Karpas-422 (cell line): Measurements from ENCODE around the gene MUS81. TPM values are rescaled to one million over a fixed set of nuclear protein-coding genes. Genes with fewer than 3 reads are reported as not detected.

Source experiments
- DNase-seq: peaks from one replicate; pipeline ENCODE4 v3.0.0-alpha.2; 2015
- H2AFZ ChIP-seq: fragments of 200-600 bp; sonication (generic); 2 replicates; pipeline ENCODE4 v1.6.1; 2014; ENCODE audit warnings: antibody characterized with exemption, low read length, mixed read lengths
- H3K27ac ChIP-seq: fragments of 200-600 bp; sonication (generic); 2 replicates; pipeline ENCODE4 v1.5.1; 2014; ENCODE audit warnings: mild to moderate bottlenecking, low read length, moderate library complexity
- H3K27me3 ChIP-seq: fragments of 200-600 bp; sonication (generic); 2 replicates; pipeline ENCODE4 v1.6.1; 2014; ENCODE audit warnings: low read length, mixed read lengths
- H3K36me3 ChIP-seq: fragments of 200-600 bp; sonication (generic); 2 replicates; pipeline ENCODE4 v1.6.1; 2014; ENCODE audit warnings: low read length, mixed read lengths; ENCODE audit not compliant: insufficient read depth
- H3K4me1 ChIP-seq: fragments of 200-600 bp; sonication (generic); 2 replicates; pipeline ENCODE4 v1.6.1; 2014; ENCODE audit warnings: mild to moderate bottlenecking, low read length, mixed read lengths
- H3K4me2 ChIP-seq: fragments of 200-600 bp; sonication (generic); 2 replicates; pipeline ENCODE4 v1.6.1; 2014; ENCODE audit warnings: low read length, low read depth, mild to moderate bottlenecking; ENCODE audit not compliant: poor library complexity, severe bottlenecking
- H3K4me3 ChIP-seq: fragments of 200-600 bp; sonication (generic); 2 replicates; pipeline ENCODE4 v1.5.1; 2014; ENCODE audit warnings: mild to moderate bottlenecking, antibody characterized with exemption, low read length, mixed read lengths
- H3K79me2 ChIP-seq: fragments of 200-600 bp; sonication (generic); 2 replicates; pipeline ENCODE4 v1.6.1; 2014; ENCODE audit warnings: mild to moderate bottlenecking, low read length, mixed read lengths
- H3K9ac ChIP-seq: fragments of 200-600 bp; sonication (generic); 2 replicates; pipeline ENCODE4 v1.6.0; 2014; ENCODE audit warnings: low read length
- H3K9me2 ChIP-seq: fragments of 200-600 bp; sonication (generic), shearing (Covaris generic); replicated peaks from 2 replicates; pipeline ENCODE4 v1.6.0; 2014; ENCODE audit warnings: mild to moderate bottlenecking, low read length, moderate library complexity; ENCODE audit not compliant: insufficient read depth
- H3K9me3 ChIP-seq: fragments of 300-700, 200-600 bp; sonication (generic); 2 replicates; pipeline ENCODE4 v1.6.1; 2014; ENCODE audit warnings: low read length, mixed read lengths
- H4K20me1 ChIP-seq: fragments of 200-600 bp; sonication (generic); 2 replicates; pipeline ENCODE4 v1.6.1; 2014; ENCODE audit warnings: mild to moderate bottlenecking, antibody characterized with exemption, low read length, low read depth; ENCODE audit not compliant: insufficient read depth
- total RNA-seq: library from RNA; depleted of rRNA; stranded (reverse); fragments of >200 nt; shearing (Covaris generic); gene quantifications from 2 replicates; pipeline ENCODE4 v1.2.3, GENCODE V29; 2014; ENCODE audit warnings: low replicate concordance

Gene MUS81
- total RNA-seq, 1 experiment from 2014 or later: 41.3 TPM

- Histone ChIP-seq H3K79me2 (no peaks in the 10 kb centered on the region), H3K4me3 (no peak overlapping the region), H3K4me1 (peaks cover 18% of the 10 kb centered on the region), H3K27me3 (no peaks in the 10 kb centered on the region), H2AFZ (no peak overlapping the region), H3K4me2 (no peak overlapping the region), H3K36me3 (no peaks in the 10 kb centered on the region; the same call in 1 of the 2 replicates), H4K20me1 (peaks cover 16% of the 10 kb centered on the region), H3K9me3 (no peaks in the 10 kb centered on the region), H3K9me2 (no peaks in the 10 kb centered on the region), H3K9ac (no peak overlapping the region), H3K27ac (no peak overlapping the region)
- no peak for DNase-seq
Measured at GRCh38 chr11:65871811-65872548, 11.7 kb downstream of the MUS81 start.

GRCh38 chr11:65872586-65873317, 12.5 kb downstream of the MUS81 start, which contains the start of gene EFEMP2:
EFEMP2 (minus strand) TSS chr11:65872800; CDS start chr11:65872354, 446 bp downstream.
- Histone ChIP-seq H3K27me3 (no peaks in the 10 kb centered on the region), H3K27ac (no peak within 1 kb of the TSS), H3K9ac (peak within 1 kb of the TSS; percentile 79), H4K20me1 (peaks cover 10% of the 10 kb centered on the region), H3K4me1 (peaks cover 15% of the 10 kb centered on the region), H3K9me3 (no peaks in the 10 kb centered on the region), H3K4me2 (peak within 1 kb of the TSS; percentile 90), H3K4me3 (peak within 1 kb of the TSS; percentile 63; the same call in 1 of the 2 replicates), H3K36me3 (no peaks in the 10 kb centered on the region), H3K79me2 (no peaks in the 10 kb centered on the region), H3K9me2 (no peaks in the 10 kb centered on the region), H2AFZ (peak within 1 kb of the TSS; percentile 98)
- no peak for DNase-seq

GRCh38 chr11:65873318-65874156, 13.3 kb downstream of the MUS81 start:
- Histone ChIP-seq H3K9me2 (no peaks in the 10 kb centered on the region), H3K36me3 (no peaks in the 10 kb centered on the region), H3K9me3 (no peaks in the 10 kb centered on the region), H3K9ac (peak overlapping the region; percentile 79), H3K4me1 (peaks cover 15% of the 10 kb centered on the region), H3K4me2 (peak overlapping the region; percentile 90), H2AFZ (peak overlapping the region; percentile 98), H3K79me2 (no peaks in the 10 kb centered on the region), H3K27me3 (no peaks in the 10 kb centered on the region), H3K4me3 (peak overlapping the region; percentile 63; the same call in 1 of the 2 replicates), H3K27ac (no peak overlapping the region), H4K20me1 (peaks cover 2% of the 10 kb centered on the region; the same call in 1 of the 2 replicates)
- DNase-seq: peak; percentile 97

- Histone ChIP-seq H3K27me3 (no peaks in the 10 kb centered on the region), H3K4me1 (peaks cover 3% of the 10 kb centered on the region; the same call in 1 of the 2 replicates), H3K79me2 (no peaks in the 10 kb centered on the region), H3K9me2 (no peaks in the 10 kb centered on the region), H3K36me3 (peaks cover 15% of the 10 kb centered on the region), H2AFZ (no peak within 1 kb of the TSS), H3K4me2 (no peak within 1 kb of the TSS), H4K20me1 (no peaks in the 10 kb centered on the region; the same call in 1 of the 2 replicates), H3K9ac (no peak within 1 kb of the TSS), H3K27ac (no peak within 1 kb of the TSS), H3K9me3 (no peaks in the 10 kb centered on the region), H3K4me3 (no peak within 1 kb of the TSS)
- no peak for DNase-seq
Measured at GRCh38 chr11:65879617-65880016, 19.4 kb downstream of the MUS81 start, which contains the start of gene CTSW. CTSW (plus strand) TSS chr11:65879837; CDS start chr11:65879855, 18 bp downstream.

- H3K27ac ChIP-seq: no peak overlapping the region
- no peak overlapping the region for H2AFZ ChIP-seq
- H3K9ac ChIP-seq: no peak overlapping the region
- H3K4me2 ChIP-seq: no peak overlapping the region
- H3K27me3 ChIP-seq: no peaks in the 10 kb centered on the region
- H3K4me1 ChIP-seq: peaks cover 7% of the 10 kb centered on the region
- H3K36me3 ChIP-seq: peaks cover 15% of the 10 kb centered on the region
- DNase-seq: no peak
- H4K20me1 ChIP-seq: no peaks in the 10 kb centered on the region; the same call in 1 of the 2 replicates
- H3K9me3 ChIP-seq: no peaks in the 10 kb centered on the region
- H3K79me2 ChIP-seq: no peaks in the 10 kb centered on the region
- no peaks in the 10 kb centered on the region for H3K9me2 ChIP-seq
- H3K4me3 ChIP-seq: no peak overlapping the region
Measured at GRCh38 chr11:65880027-65880426, 19.8 kb downstream of the MUS81 start.

GRCh38 chr11:65880844-65881421, 20.7 kb downstream of the MUS81 start:
- H3K36me3 ChIP-seq: peaks cover 19% of the 10 kb centered on the region
- H3K9me3 ChIP-seq: no peaks in the 10 kb centered on the region
- H4K20me1 ChIP-seq: no peaks in the 10 kb centered on the region; the same call in 1 of the 2 replicates
- no peaks in the 10 kb centered on the region for H3K9me2 ChIP-seq
- no peaks in the 10 kb centered on the region for H3K79me2 ChIP-seq
- H3K27ac ChIP-seq: no peak overlapping the region
- DNase-seq: no peak
- no peak overlapping the region for H3K4me3 ChIP-seq
- H3K27me3 ChIP-seq: no peaks in the 10 kb centered on the region
- H3K4me1 ChIP-seq: peaks cover 14% of the 10 kb centered on the region
- no peak overlapping the region for H3K9ac ChIP-seq
- H3K4me2 ChIP-seq: no peak overlapping the region
- no peak overlapping the region for H2AFZ ChIP-seq

GRCh38 chr11:65882120-65883057, 22.2 kb downstream of the MUS81 start:
- H3K36me3 ChIP-seq: peaks cover 25% of the 10 kb centered on the region

More at GRCh38 chr11:65882120-65883057, 22.2 kb downstream of the MUS81 start:
- H3K79me2 ChIP-seq: peaks cover 13% of the 10 kb centered on the region
- peaks cover 27% of the 10 kb centered on the region for H3K4me1 ChIP-seq
- no peak overlapping the region for H3K4me3 ChIP-seq
- H3K4me2 ChIP-seq: no peak overlapping the region
- no peak for DNase-seq
- no peak overlapping the region for H2AFZ ChIP-seq
- H4K20me1 ChIP-seq: no peaks in the 10 kb centered on the region; the same call in 1 of the 2 replicates
- H3K27me3 ChIP-seq: no peaks in the 10 kb centered on the region
- no peak overlapping the region for H3K9ac ChIP-seq
- H3K9me2 ChIP-seq: no peaks in the 10 kb centered on the region
- no peaks in the 10 kb centered on the region for H3K9me3 ChIP-seq
- H3K27ac ChIP-seq: no peak overlapping the region
